ENCODE measurements around the gene GNS. TPM values are rescaled to one million over a fixed set of nuclear protein-coding genes. Genes with fewer than 3 reads are reported as not detected.
A peak's percentile ranks its signal among the peaks of the same experiment; 100 is the strongest.

Gene GNS
- total RNA-seq, 1 experiment from 2014 or later, result 55.1 TPM

GRCh38 chr12:64773386-64773785 lies 14.2 kb upstream of the GNS start:
- Histone ChIP-seq H3K27me3 (ENCODE audit: low read length) (no peaks in the 10 kb centered on the region), H4K20me1 (ENCODE audit: low read length) (no peaks in the 10 kb centered on the region), H3K4me1 (ENCODE audit: insufficient read depth, low read length) (no peaks in the 10 kb centered on the region), H3K9me3 (ENCODE audit: low read length) (0 out of 2 replicates have a peak, but pooled peaks cover 3% of the 10 kb centered on the region), H3F3A (ENCODE audit: low read length, unreplicated experiment) (no peaks in the 10 kb centered on the region), H3K4me3 (ENCODE audit: low read length) (no peak overlapping the region), H3K36me3 (ENCODE audit: low read depth, low read length) (no peaks in the 10 kb centered on the region), H3K27ac (ENCODE audit: low read length) (no peak overlapping the region), H3K79me2 (ENCODE audit: low read length) (no peaks in the 10 kb centered on the region), H3K9me2 (replicated peaks; ENCODE audit: low read length) (no peaks in the 10 kb centered on the region), H3K4me2 (ENCODE audit: low read length) (no peak overlapping the region), H3K9ac (ENCODE audit: low read length) (no peak overlapping the region), H2AFZ (ENCODE audit: low read length) (no peak overlapping the region)
- ChIA-PET CTCF (no interaction called here), POLR2A (ENCODE audit: unreplicated experiment) (no interaction called here)
- ATAC-seq, result no peak
- DNase-seq, result no peak
- intact Hi-C loops (cut with micrococcal nuclease), result no loop called here
- no peak for TF ChIP-seq CTCF (conservative IDR thresholded peaks at IDR 0.05; ENCODE audit: low read depth, low read length)
- no peak for TF ChIP-seq EZH2 (IDR thresholded peaks at IDR 0.05; ENCODE audit: low read length, unreplicated experiment)
- TF ChIP-seq EZH2phosphoT487 (IDR thresholded peaks at IDR 0.05; ENCODE audit: borderline replicate concordance, low read length), result no peak
- BruUV-seq (replicated peaks), result no TSS peak

DNA sequence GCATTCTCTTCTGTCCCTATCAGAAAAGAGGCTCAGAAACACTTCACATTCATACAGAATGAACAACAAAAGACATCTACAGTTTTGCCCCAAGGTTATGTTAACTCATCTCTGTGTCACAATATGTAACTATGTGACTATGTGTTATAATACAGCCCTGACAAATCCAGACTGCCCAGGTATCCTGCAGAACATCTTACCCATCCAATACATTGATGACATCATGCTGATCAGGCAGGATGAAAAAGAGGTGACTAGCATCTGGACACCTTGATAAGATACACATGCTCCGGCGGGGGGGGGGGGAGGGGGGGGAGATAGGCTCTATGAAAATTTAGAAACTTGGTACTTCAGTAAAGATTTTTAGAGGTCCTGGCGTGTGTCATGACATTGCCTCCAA lies 8.3 kb upstream of the GNS start:
- no peaks in the 10 kb centered on the region for H3K27me3 ChIP-seq (ENCODE audit: low read length)
- no peak overlapping the region for H3K9ac ChIP-seq (ENCODE audit: low read length)
- H3K4me1 ChIP-seq (ENCODE audit: insufficient read depth, low read length), result peaks cover 8% of the 10 kb centered on the region
- H2AFZ ChIP-seq (ENCODE audit: low read length), result no peak overlapping the region
- TF ChIP-seq EZH2phosphoT487 (IDR thresholded peaks at IDR 0.05; ENCODE audit: borderline replicate concordance, low read length) (no peak), EZH2 (IDR thresholded peaks at IDR 0.05; ENCODE audit: low read length, unreplicated experiment) (no peak), CTCF (conservative IDR thresholded peaks at IDR 0.05; ENCODE audit: low read depth, low read length) (no peak)
- BruUV-seq (replicated peaks), result no TSS peak
- H3K4me2 ChIP-seq (ENCODE audit: low read length), result 0 out of 2 replicates have a peak overlapping the region, but pooled peaks have one; percentile 3
- H3K36me3 ChIP-seq (ENCODE audit: low read depth, low read length), result no peaks in the 10 kb centered on the region
- intact Hi-C loops (cut with micrococcal nuclease), result no loop called here
- H3F3A ChIP-seq (ENCODE audit: low read length, unreplicated experiment), result no peaks in the 10 kb centered on the region
- H4K20me1 ChIP-seq (ENCODE audit: low read length), result no peaks in the 10 kb centered on the region
- no peaks in the 10 kb centered on the region for H3K9me2 ChIP-seq (replicated peaks; ENCODE audit: low read length)
- H3K79me2 ChIP-seq (ENCODE audit: low read length), result no peaks in the 10 kb centered on the region
- ATAC-seq (peak; percentile 46), DNase-seq (peak; percentile 75)
- ChIA-PET POLR2A (ENCODE audit: unreplicated experiment) (no interaction called here), CTCF (no interaction called here)
- H3K9me3 ChIP-seq (ENCODE audit: low read length), result no peaks in the 10 kb centered on the region
- H3K27ac ChIP-seq (ENCODE audit: low read length), result no peak overlapping the region
- H3K4me3 ChIP-seq (ENCODE audit: low read length), result no peak overlapping the region

DNA sequence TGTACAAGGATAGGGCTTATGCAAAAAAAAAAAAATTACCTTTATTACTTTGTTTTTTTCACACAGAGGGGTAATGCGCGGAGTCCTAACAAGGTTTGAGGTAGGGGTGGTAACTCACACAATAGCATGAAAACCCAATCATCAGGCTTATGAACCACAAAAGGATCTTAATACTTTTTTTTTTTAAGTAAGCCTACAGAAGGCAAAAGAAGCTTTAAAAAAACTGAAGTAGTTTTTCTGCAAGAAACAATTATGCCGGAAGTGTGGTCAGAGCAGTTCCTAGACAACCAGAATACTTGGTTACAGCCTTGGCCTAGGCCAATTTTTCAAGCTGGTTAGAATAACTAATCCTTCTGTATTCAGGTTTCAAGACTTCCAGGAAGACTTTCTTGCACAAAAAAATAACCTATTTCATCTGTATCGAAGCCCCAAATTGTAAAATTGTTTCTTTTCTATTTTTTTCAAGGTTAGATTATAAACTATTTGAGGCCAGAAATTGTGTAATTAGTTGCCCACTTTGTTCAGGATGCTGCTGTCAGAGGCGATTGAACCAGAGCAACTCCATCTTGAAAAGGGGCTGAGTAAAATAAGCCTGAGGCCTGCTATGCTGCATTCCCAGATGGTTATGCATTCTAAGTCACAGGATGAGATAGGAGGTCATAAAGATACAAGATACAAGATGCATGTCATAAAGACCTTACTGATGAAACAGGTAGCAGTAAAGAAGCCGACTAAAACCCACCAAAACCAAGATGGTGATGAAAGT lies 1.8 kb upstream of the GNS start:
- Histone ChIP-seq H3K27ac (ENCODE audit: low read length) (no peak overlapping the region), H3K4me2 (ENCODE audit: low read length) (no peak overlapping the region), H3K9ac (ENCODE audit: low read length) (no peak overlapping the region), H3K4me3 (ENCODE audit: low read length) (no peak overlapping the region), H3K79me2 (ENCODE audit: low read length) (peaks cover 31% of the 10 kb centered on the region), H4K20me1 (ENCODE audit: low read length) (no peaks in the 10 kb centered on the region), H3F3A (ENCODE audit: low read length, unreplicated experiment) (no peaks in the 10 kb centered on the region), H3K4me1 (ENCODE audit: insufficient read depth, low read length) (peaks cover 14% of the 10 kb centered on the region; the same call in 1 of the 2 replicates), H2AFZ (ENCODE audit: low read length) (no peak overlapping the region), H3K36me3 (ENCODE audit: low read depth, low read length) (no peaks in the 10 kb centered on the region), H3K9me2 (replicated peaks; ENCODE audit: low read length) (no peaks in the 10 kb centered on the region), H3K9me3 (ENCODE audit: low read length) (no peaks in the 10 kb centered on the region), H3K27me3 (ENCODE audit: low read length) (no peaks in the 10 kb centered on the region)
- ATAC-seq (no peak), DNase-seq (no peak)
- BruUV-seq (replicated peaks), result no TSS peak
- POLR2A ChIA-PET (ENCODE audit: unreplicated experiment), result no interaction called here
- intact Hi-C loops (cut with micrococcal nuclease), result no loop called here
- TF ChIP-seq EZH2phosphoT487 (IDR thresholded peaks at IDR 0.05; ENCODE audit: borderline replicate concordance, low read length) (no peak), EZH2 (IDR thresholded peaks at IDR 0.05; ENCODE audit: low read length, unreplicated experiment) (no peak), CTCF (conservative IDR thresholded peaks at IDR 0.05; ENCODE audit: low read depth, low read length) (no peak)
- CTCF ChIA-PET, result no interaction called here

All from PC-3 (cell line).